ENCODE results near the gene TICRR. TPM values are rescaled to one million over a fixed set of nuclear protein-coding genes. Genes with fewer than 3 reads are reported as not detected.

The TICRR gene, protein sequence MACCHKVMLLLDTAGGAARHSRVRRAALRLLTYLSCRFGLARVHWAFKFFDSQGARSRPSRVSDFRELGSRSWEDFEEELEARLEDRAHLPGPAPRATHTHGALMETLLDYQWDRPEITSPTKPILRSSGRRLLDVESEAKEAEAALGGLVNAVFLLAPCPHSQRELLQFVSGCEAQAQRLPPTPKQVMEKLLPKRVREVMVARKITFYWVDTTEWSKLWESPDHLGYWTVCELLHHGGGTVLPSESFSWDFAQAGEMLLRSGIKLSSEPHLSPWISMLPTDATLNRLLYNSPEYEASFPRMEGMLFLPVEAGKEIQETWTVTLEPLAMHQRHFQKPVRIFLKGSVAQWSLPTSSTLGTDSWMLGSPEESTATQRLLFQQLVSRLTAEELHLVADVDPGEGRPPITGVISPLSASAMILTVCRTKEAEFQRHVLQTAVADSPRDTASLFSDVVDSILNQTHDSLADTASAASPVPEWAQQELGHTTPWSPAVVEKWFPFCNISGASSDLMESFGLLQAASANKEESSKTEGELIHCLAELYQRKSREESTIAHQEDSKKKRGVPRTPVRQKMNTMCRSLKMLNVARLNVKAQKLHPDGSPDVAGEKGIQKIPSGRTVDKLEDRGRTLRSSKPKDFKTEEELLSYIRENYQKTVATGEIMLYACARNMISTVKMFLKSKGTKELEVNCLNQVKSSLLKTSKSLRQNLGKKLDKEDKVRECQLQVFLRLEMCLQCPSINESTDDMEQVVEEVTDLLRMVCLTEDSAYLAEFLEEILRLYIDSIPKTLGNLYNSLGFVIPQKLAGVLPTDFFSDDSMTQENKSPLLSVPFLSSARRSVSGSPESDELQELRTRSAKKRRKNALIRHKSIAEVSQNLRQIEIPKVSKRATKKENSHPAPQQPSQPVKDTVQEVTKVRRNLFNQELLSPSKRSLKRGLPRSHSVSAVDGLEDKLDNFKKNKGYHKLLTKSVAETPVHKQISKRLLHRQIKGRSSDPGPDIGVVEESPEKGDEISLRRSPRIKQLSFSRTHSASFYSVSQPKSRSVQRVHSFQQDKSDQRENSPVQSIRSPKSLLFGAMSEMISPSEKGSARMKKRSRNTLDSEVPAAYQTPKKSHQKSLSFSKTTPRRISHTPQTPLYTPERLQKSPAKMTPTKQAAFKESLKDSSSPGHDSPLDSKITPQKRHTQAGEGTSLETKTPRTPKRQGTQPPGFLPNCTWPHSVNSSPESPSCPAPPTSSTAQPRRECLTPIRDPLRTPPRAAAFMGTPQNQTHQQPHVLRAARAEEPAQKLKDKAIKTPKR (N-terminal part only)
- 14.0 TPM for polyA plus RNA-seq (2013, experiment 1 of 2)
- polyA plus RNA-seq (2013, experiment 2 of 2) = 14.1 TPM

DNA sequence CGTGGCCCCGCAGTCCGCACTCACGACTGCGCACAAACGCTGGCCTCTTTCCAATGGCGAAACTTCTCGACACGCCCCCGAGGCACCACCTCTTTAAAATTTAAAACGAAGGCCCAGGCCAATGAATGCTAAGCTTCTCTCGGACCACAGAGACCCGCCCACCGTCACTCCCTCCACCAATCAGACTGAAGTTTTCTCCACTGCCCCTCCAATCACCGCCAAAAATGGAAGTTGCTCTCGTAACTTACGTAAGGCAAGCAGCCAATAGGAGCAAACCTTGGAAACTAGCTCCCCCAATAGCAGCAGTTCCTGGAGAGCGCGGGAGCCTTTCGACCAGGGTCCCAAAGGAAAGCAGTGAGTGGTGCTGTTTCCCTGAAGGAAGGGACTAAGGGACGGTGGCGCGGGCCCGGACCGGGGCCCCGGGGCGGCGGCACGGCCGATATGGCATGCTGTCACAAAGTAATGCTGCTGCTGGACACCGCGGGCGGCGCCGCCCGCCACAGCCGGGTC, at the start of gene TICRR:
Gene TICRR (plus strand): TSS at position 324 of the 510 bp plus-strand sequence. CDS start 118 bp downstream, at position 442.
- H3K36me3 ChIP-seq (ENCODE audit: control insufficient read depth, insufficient read depth, low read length) = no peaks in the 10 kb centered on the region
- H3K79me1 ChIP-seq (ENCODE audit: low read length) = peaks cover 5% of the 10 kb centered on the region
- H3K79me2 ChIP-seq (ENCODE audit: control insufficient read depth, insufficient read depth, low read length) = peaks cover 42% of the 10 kb centered on the region
- peak; percentile 100 for DNase-seq
- H3K56ac ChIP-seq (ENCODE audit: low read length) = peak within 1 kb of the TSS; percentile 99
- H3K27me3 ChIP-seq (ENCODE audit: insufficient read depth, low read length, poor library complexity) = no peaks in the 10 kb centered on the region
- peak within 1 kb of the TSS; percentile 68 for H3K27ac ChIP-seq (ENCODE audit: low read depth, low read length)
- no peak within 1 kb of the TSS for H2BK15ac ChIP-seq (replicated peaks; ENCODE audit: low read depth)
- peak within 1 kb of the TSS; percentile 58 for H3K4ac ChIP-seq (ENCODE audit: low read depth, low read length)
- H3K4me2 ChIP-seq (ENCODE audit: low read length) = peak within 1 kb of the TSS; percentile 97
- H2BK120ac ChIP-seq (ENCODE audit: low read depth, low read length) = no peak within 1 kb of the TSS
- H2AK5ac ChIP-seq (ENCODE audit: low read length) = no peak within 1 kb of the TSS
- H3K18ac ChIP-seq (ENCODE audit: low read length) = peak within 1 kb of the TSS; percentile 13
- H4K8ac ChIP-seq (ENCODE audit: low read depth, low read length) = no peak within 1 kb of the TSS
- peaks cover 4% of the 10 kb centered on the region for H3K4me1 ChIP-seq (ENCODE audit: control insufficient read depth, low read depth, low read length)
- peak within 1 kb of the TSS; percentile 87 for H3K4me3 ChIP-seq (ENCODE audit: low read length)
- peak within 1 kb of the TSS; percentile 1 for H3K23ac ChIP-seq (ENCODE audit: low read length)
- H3K9ac ChIP-seq (ENCODE audit: low read length) = peak within 1 kb of the TSS; percentile 99
- peak within 1 kb of the TSS; percentile 76 for H2BK5ac ChIP-seq (ENCODE audit: low read length)
- H4K5ac ChIP-seq (ENCODE audit: low read length) = no peak within 1 kb of the TSS
- no CpG with 5 or more reads among the region's 37 CpGs for WGBS (ENCODE audit: extremely low coverage, insufficient coverage, low lambda C conversion rate)

DNA sequence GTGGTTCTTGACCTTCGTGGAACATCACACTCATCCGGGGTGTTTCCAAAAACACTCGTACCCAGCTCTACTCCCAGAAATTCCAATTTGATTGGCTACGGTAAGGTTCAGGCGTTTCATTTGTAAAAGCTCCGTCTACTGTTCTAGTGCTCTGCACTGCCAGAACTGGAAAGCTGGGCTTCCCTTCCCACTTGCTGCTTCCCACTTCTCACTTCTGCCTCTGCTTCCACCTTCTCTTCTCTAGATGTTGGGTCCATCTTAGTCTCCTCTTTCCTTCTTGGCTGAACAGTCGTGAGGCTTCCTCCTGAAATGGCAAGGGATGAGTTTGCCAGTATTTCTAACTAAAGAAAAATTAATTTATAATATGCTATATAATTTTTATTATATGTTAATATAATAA, 49.1 kb upstream of the TICRR start:
- Histone ChIP-seq H3K79me2 (ENCODE audit: control insufficient read depth, insufficient read depth, low read length) (no peaks in the 10 kb centered on the region), H2BK5ac (ENCODE audit: low read length) (no peak overlapping the region), H3K4me3 (ENCODE audit: low read length) (no peak overlapping the region), H3K27ac (ENCODE audit: low read depth, low read length) (no peak overlapping the region), H3K56ac (ENCODE audit: low read length) (no peak overlapping the region), H3K4me2 (ENCODE audit: low read length) (no peak overlapping the region), H3K79me1 (ENCODE audit: low read length) (no peaks in the 10 kb centered on the region), H3K27me3 (ENCODE audit: insufficient read depth, low read length, poor library complexity) (no peaks in the 10 kb centered on the region), H3K4me1 (ENCODE audit: control insufficient read depth, low read depth, low read length) (no peaks in the 10 kb centered on the region), H2AK5ac (ENCODE audit: low read length) (no peak overlapping the region), H3K36me3 (ENCODE audit: control insufficient read depth, insufficient read depth, low read length) (no peaks in the 10 kb centered on the region), H4K8ac (ENCODE audit: low read depth, low read length) (no peak overlapping the region), H3K4ac (ENCODE audit: low read depth, low read length) (no peak overlapping the region), H2BK15ac (replicated peaks; ENCODE audit: low read depth) (no peak overlapping the region), H3K18ac (ENCODE audit: low read length) (no peak overlapping the region), H2BK120ac (ENCODE audit: low read depth, low read length) (no peak overlapping the region), H3K9ac (ENCODE audit: low read length) (no peak overlapping the region), H4K5ac (ENCODE audit: low read length) (no peak overlapping the region), H3K23ac (ENCODE audit: low read length) (no peak overlapping the region)
- no peak for DNase-seq
- no CpG with 5 or more reads among the region's 7 CpGs for WGBS (ENCODE audit: extremely low coverage, insufficient coverage, low lambda C conversion rate)

DNA sequence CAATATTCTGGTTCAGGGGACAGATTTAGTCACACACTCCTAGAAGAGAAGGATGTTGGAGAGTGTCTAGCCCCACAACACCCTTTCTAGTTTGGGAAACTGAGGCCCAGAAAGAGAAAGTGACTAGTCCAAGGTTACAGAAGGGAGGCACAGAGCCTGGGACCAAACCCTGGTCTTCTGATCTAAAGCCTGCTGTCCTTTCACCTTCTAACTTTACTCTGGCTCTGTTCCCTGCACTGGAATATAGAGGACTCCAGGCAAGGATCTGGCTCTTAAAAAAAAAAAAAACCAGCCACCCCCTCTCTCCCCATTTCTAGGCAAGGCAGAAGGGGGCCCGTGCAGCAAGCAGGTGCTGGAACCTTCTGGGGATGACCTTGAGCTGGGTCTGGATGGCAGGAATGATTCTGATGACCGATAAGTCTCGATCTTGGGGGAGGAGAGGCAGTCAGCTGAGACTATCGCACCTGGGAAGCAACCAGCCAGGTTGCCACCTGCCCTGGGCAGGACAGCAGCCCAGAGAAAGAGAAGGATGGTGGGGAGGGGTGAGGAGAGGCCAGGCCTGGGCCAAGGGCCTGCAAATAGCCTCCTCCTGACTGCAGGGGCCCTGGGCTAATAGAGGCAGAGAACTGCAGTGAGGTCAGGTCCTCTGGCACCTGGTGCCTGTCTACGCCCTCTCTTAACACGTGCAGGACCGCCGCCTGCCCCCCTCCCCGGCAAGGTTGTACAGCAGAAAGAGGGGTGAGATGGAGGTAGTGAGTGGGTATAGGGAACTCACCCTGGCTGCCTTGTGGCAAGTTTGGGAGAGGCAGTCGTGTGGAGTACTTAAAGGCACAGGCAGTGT, 48.4 kb upstream of the TICRR start:
- no CpG with 5 or more reads among the region's 10 CpGs for WGBS (ENCODE audit: extremely low coverage, insufficient coverage, low lambda C conversion rate)
- Histone ChIP-seq H2AK5ac (ENCODE audit: low read length) (no peak overlapping the region), H2BK15ac (replicated peaks; ENCODE audit: low read depth) (no peak overlapping the region), H3K9ac (ENCODE audit: low read length) (no peak overlapping the region), H3K27ac (ENCODE audit: low read depth, low read length) (no peak overlapping the region), H3K27me3 (ENCODE audit: insufficient read depth, low read length, poor library complexity) (no peaks in the 10 kb centered on the region), H3K18ac (ENCODE audit: low read length) (no peak overlapping the region), H2BK120ac (ENCODE audit: low read depth, low read length) (no peak overlapping the region), H4K5ac (ENCODE audit: low read length) (no peak overlapping the region), H3K56ac (ENCODE audit: low read length) (no peak overlapping the region), H3K4ac (ENCODE audit: low read depth, low read length) (no peak overlapping the region), H2BK5ac (ENCODE audit: low read length) (no peak overlapping the region), H3K4me1 (ENCODE audit: control insufficient read depth, low read depth, low read length) (no peaks in the 10 kb centered on the region), H3K4me3 (ENCODE audit: low read length) (no peak overlapping the region), H4K8ac (ENCODE audit: low read depth, low read length) (no peak overlapping the region), H3K79me2 (ENCODE audit: control insufficient read depth, insufficient read depth, low read length) (no peaks in the 10 kb centered on the region), H3K79me1 (ENCODE audit: low read length) (no peaks in the 10 kb centered on the region), H3K23ac (ENCODE audit: low read length) (no peak overlapping the region), H3K36me3 (ENCODE audit: control insufficient read depth, insufficient read depth, low read length) (no peaks in the 10 kb centered on the region), H3K4me2 (ENCODE audit: low read length) (no peak overlapping the region)
- no peak for DNase-seq

DNA sequence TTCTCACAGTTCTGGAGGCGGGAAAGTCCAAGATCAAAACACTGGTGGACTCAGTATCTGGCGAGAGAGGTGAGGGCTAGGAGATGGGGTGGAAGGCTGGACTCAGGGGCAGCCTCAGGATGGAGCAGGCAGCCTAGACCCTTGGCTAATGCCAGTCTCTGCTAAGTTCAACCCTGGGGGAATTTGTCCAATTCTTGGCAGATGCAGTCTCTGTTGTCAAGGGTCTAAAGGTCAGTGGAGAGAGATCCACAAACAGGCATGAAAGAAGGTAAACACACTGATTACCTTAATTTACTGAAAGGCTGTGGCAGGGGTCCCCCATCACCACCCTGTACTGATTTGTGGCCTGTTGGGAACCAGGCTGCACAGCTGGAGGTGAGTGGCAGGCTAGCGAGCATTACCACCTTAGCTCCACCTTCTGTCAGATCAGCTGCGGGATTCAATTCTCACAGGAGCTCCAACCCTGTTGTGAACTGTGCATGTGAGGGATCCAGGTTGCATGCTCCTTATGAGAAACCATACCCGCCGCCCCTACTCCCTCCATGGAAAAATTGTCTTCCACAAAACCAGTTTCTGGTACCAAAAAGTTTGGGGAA, 46.4 kb upstream of the TICRR start:
- Histone ChIP-seq H3K4me2 (ENCODE audit: low read length) (no peak overlapping the region), H4K5ac (ENCODE audit: low read length) (no peak overlapping the region), H3K18ac (ENCODE audit: low read length) (no peak overlapping the region), H3K9ac (ENCODE audit: low read length) (no peak overlapping the region), H3K79me2 (ENCODE audit: control insufficient read depth, insufficient read depth, low read length) (no peaks in the 10 kb centered on the region), H3K4me1 (ENCODE audit: control insufficient read depth, low read depth, low read length) (no peaks in the 10 kb centered on the region), H3K27ac (ENCODE audit: low read depth, low read length) (no peak overlapping the region), H3K23ac (ENCODE audit: low read length) (no peak overlapping the region), H3K4ac (ENCODE audit: low read depth, low read length) (no peak overlapping the region), H2AK5ac (ENCODE audit: low read length) (no peak overlapping the region), H3K79me1 (ENCODE audit: low read length) (no peaks in the 10 kb centered on the region), H3K36me3 (ENCODE audit: control insufficient read depth, insufficient read depth, low read length) (no peaks in the 10 kb centered on the region), H4K8ac (ENCODE audit: low read depth, low read length) (no peak overlapping the region), H3K56ac (ENCODE audit: low read length) (no peak overlapping the region), H3K4me3 (ENCODE audit: low read length) (no peak overlapping the region), H3K27me3 (ENCODE audit: insufficient read depth, low read length, poor library complexity) (no peaks in the 10 kb centered on the region), H2BK5ac (ENCODE audit: low read length) (no peak overlapping the region), H2BK120ac (ENCODE audit: low read depth, low read length) (no peak overlapping the region), H2BK15ac (replicated peaks; ENCODE audit: low read depth) (no peak overlapping the region)
- WGBS (ENCODE audit: extremely low coverage, insufficient coverage, low lambda C conversion rate) = no CpG with 5 or more reads among the region's 6 CpGs
- DNase-seq = no peak
